Astrocyte of the spinal cord (primary cell): Measurements from ENCODE around the gene NR3C1.

Experiments used
- DNase-seq: peaks from one replicate; pipeline ENCODE4 v3.0.0; 2011; ENCODE audit warnings: low read depth, low spot score
- H3K4me3 ChIP-seq: 2 replicates; pipeline ENCODE4 v1.5.1; 2011; ENCODE audit warnings: low read depth, mild to moderate bottlenecking, low read length, moderate library complexity
- in situ Hi-C: cut with HindIII; loops from 2 replicates; pipeline ENCODE4 v1.10.0; 2017; ENCODE audit warnings: low sequenced_read_pairs
- TF ChIP-seq, protein P1 (sequence below): IDR thresholded peaks from 2 replicates; pipeline ENCODE4 v1.5.1; 2012; ENCODE audit warnings: low read depth, mild to moderate bottlenecking, low read length, inconsistent platforms

Gene NR3C1

DNA sequence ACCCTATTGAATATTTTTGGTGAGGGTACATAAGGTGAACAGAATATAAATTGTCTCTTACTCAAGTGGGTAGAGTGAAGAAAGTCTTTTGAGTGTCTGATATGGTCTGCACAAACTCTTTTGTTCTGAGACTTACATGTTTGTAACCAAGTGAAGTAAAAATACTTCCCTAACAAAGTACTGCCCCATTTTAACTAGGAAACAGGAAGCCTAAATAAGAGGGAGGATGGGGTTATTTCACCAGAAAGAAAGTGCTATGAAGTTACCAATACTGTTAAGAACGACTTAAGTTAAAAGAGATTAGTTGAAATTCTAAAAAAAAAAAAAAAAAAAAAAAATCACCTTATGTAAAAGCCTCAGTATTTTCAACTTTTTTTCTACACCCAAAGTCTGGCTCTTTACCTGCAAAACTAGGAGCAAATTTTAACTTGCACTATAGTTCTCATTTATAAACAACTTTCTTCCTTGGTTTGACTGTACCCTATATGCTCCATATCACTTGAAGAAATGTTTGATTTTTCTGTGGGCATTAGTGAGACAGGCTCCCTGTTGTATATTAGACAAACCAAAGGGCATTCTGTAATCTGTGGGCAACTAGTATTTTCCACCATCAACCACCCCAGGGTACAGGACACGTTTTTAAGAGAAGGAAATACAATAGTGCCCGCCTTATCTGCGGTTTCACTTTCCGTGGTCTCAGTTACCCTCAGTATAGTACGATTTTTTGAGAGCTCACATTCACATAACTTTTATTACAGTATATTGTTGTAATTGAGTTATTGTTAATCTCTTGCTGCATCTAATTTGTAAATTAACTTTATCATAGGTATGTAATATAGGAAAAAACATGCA, 127.7 kb downstream of the NR3C1 start:
- in situ Hi-C loops, result no loop called here
- DNase-seq, result no peak
- TF ChIP-seq, protein P1, sequence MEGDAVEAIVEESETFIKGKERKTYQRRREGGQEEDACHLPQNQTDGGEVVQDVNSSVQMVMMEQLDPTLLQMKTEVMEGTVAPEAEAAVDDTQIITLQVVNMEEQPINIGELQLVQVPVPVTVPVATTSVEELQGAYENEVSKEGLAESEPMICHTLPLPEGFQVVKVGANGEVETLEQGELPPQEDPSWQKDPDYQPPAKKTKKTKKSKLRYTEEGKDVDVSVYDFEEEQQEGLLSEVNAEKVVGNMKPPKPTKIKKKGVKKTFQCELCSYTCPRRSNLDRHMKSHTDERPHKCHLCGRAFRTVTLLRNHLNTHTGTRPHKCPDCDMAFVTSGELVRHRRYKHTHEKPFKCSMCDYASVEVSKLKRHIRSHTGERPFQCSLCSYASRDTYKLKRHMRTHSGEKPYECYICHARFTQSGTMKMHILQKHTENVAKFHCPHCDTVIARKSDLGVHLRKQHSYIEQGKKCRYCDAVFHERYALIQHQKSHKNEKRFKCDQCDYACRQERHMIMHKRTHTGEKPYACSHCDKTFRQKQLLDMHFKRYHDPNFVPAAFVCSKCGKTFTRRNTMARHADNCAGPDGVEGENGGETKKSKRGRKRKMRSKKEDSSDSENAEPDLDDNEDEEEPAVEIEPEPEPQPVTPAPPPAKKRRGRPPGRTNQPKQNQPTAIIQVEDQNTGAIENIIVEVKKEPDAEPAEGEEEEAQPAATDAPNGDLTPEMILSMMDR, result no peak
- H3K4me3 ChIP-seq, result no peak overlapping the region

DNA sequence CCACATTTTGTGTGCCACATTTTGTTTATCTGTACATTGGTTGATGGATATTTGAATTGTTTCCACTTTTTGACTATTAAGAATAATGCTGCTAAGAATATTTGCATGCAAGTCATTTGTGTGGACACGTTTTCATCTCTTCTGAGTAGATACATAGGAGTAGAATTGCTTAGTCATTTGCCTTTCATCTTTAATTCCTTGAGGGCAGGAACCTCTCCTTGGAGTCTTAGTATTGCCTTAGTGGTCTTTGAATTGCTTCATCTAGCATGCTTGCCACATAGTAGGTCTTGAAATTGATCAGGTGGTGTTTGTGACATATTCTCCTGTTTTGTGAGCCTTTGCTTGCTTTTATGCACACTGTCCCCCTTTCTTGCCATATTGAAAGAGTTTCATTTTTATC, 128.5 kb downstream of the NR3C1 start:
- no peak for DNase-seq
- in situ Hi-C loops, result no loop called here
- TF ChIP-seq, protein P1, result no peak
- no peak overlapping the region for H3K4me3 ChIP-seq

DNA sequence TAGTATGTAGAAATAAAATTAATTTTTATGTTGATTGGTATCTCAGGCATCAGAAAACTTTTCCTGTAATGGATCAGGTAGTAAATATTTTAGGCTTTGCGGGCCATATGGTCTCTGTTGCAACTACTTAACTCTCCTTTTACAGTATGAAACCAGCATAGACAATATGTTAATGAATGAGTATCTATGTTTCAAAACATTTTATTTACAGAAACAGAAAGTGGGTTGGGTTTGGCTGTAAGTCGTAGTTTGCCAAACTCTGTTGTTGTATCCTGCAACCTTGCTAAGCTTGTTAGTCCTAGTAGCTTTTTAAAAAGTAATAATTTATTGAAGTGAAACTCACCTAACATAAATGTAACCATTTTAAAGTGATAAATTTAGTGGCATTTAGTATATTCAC, 132.1 kb downstream of the NR3C1 start:
- TF ChIP-seq, protein P1, result no peak

DNA sequence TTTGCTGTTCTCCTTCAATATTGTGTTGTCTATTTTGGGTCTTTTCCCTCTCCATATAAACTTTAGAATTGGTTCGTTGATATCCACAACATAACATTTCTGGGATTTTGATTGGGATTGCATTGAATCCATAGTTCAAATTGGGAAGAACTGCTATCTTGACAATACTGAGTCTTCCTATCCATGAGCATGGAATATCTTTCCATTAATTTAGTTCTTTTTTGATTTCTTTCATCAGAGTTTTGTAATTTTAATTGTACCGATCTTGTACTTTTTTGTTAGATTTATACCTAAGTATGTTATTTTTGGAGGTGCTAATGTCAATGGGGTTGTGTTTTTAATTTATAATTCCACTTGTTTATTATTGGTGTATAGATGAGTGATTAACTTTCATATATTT, 135.1 kb downstream of the NR3C1 start:
- H3K4me3 ChIP-seq, result no peak overlapping the region
- DNase-seq, result no peak
- in situ Hi-C loops, result no loop called here
- TF ChIP-seq, protein P1, result no peak

More for the DNA sequence above, 132.1 kb downstream of the NR3C1 start:
- in situ Hi-C loops, result no loop called here
- no peak for DNase-seq
- H3K4me3 ChIP-seq, result no peak overlapping the region

DNA sequence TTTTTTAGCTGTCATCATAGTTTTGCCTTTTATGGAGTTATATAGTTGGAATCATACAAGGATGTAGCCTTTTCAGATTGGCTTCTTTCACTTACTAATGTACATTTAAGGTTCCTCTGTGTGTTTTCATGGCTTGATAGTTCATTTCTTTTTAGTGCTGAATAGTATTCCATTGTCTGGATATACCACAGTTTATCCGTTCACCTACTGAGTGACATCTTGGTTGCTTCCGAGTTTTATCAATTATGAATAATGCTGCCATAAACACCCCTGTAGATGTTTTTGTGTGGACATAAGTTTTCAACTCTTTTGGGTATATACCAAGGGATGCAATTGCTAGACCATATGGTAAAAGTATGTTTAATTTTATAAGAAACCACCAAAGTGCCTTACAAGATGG, 136.3 kb downstream of the NR3C1 start:
- DNase-seq, result no peak
- in situ Hi-C loops, result no loop called here
- no peak overlapping the region for H3K4me3 ChIP-seq
- TF ChIP-seq, protein P1, result no peak

DNA sequence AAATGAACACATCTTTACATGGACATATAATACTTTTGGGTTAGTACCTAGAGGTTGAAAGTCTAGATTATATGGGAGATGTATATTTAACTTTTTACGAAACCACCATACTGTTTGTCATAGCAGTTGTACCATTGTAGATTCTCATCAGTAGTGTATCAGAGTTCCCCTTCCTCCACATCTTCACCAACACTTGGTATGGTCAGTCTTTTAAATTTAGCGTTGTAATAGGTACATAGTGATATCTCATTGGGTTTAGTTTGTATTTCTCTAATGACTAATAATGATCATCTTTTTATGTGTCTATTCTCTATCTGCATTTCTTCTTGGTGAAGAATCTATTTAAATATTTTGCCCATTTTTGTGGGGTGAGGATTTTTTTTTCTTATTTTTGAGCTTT, 137.5 kb downstream of the NR3C1 start:
- in situ Hi-C loops, result no loop called here
- no peak for DNase-seq
- no peak overlapping the region for H3K4me3 ChIP-seq
- TF ChIP-seq, protein P1, result no peak
